MV-4-11 (cell line): ENCODE measurements around the gene SUGCT.
A peak's percentile ranks its signal among the peaks of the same experiment; 100 is the strongest.

Source experiments
- DNase-seq: peaks from one replicate; lab custom pipeline; 2025; lab: John Stamatoyannopoulos, UW

The SUGCT gene

DNA sequence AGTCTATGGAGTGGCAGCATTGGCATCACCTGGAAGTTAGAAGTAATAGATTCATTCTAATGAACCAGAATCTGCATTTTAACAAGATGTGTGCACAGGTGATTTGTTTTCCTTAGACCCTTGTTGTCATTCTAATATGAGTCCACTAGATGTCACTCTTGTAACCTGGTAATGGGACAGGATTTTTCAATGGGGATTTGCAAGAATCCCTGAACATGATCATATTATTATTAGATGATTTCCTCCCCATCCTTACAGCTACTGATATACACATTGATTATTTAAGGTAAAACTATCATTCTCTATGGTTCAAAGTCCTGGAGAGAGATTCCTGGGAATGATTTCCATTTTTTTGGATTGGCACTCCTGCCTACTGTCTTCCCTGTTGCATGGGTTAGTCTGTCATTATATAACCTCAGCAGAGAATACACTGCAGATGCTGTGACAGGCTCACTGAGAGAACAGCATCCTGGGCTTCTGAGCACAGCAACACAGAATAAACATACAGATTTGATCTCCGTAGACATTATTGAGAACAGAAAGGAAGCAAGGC, 194.9 kb downstream of the SUGCT start:
- DNase-seq: no peak

DNA sequence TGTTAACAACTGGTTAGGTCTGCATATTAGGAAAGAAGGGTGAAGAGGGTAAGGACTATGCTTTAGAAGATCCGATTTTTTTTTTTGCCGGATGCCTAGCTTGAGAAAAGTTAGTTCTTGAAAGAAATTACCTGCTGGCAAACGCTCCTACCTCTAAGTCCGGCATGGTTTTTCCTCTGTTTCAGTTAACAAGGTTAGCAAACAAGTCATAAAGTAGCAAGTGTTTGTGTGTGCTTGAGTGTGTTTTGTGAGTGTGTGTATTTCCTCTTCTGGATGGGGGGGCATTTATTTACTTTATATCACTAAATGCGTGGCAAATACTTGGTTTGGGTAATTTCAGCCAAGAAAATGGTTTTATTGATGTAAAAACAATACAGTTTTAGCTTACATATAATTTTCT, 195.6 kb downstream of the SUGCT start:
- DNase-seq: no peak

DNA sequence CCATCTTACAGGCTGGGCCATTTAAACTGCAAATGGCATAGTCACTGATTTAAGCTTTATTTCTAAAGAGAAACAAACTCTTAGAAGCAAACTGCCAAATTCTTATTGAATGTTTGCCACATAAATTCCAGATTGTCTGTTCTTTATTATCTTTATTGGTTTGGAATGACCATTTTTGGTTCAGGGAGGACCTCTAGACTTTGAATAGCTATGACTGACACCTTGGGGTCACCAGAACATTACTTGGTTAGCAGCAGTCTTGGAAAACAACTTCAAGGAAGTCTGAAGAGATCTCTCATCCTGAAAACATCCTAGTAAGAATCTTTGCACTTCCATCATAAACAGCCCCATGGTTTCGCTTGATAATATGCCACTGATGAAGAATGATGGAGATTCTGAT, 197.1 kb downstream of the SUGCT start:
- DNase-seq: no peak

DNA sequence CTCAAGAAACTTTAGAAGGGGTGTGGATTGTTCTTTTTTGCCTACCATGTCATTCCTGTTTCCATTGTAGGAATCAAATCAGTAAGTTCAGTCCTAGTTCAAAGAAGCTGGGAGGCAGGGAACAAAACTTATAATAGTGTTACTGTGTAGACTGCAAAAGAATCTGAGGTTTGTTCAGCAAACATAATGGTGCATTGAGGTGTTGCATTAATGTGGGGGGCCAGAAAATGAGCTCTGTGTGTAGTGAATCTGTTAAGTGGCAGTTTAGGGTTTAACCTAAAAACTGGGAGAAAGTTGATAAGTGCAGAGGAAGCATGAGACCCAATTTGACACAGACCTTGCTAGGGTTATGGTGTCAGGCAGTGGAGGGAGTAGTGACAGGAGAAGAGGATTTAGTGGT, 197.7 kb downstream of the SUGCT start:
- DNase-seq: no peak

DNA sequence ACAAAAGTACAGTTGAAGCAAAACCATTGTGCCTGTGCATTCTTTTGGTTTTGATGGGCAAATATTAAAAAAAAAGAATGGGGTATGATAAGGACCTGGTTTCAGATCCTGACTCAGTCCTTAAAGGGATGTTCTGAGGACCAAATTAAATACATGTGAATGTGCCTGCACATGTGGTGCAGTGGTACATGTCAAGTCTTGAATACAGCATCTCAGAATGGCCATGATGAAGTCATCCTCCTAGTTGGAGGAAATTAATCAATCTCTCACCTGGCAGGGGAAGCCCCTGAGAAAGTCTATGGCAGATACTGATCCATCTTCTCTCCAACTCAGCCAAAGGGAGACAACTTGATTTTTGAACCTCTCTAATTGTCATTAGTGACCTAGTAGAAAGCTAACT, 207.0 kb downstream of the SUGCT start:
- no peak for DNase-seq

DNA sequence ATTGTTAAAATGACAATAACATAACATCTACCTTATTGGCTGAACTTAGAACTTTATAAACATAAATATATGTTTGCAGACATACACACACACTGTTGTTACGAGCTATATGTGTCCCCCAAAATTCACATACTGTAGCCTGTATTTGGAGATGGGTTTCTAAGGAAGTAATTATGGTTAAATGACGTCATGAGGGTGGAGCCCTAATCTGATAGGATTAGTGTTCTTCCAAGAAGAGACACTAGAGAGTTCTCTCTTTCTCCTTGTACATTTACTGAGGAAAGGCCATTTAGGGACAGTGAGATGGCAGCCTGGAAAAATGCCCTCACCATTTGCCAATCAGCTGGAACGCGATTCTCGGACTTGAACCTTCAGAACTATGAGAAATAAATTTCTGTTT, 211.7 kb downstream of the SUGCT start:
- no peak for DNase-seq

DNA sequence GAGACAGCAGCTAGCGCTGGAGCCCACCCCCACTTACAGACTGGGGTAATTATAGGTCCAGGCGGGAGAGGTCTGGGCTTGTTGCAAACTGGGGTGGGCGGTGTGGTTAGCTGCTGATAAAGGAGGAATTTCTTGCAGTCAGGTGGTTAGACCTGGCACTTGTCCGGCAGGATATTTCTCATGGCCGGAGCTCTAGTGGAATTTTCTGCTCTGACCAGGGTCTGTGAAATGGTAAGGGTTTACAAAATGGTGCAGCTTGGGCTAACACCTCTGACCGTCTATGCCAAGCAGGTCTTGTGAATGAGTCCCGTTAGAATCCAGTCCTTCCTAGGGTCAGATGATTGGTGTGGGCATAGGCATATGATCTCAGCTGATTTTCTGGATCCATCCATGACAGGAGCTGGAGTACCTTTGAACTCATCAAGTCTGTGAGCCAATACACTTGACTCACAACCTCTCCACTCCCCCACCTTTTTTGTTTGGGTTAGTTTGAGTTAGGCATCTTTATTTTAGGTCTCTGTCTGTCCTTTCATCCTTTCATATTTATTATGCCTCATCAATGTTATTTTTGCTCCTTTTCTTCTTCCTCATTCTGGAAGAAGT, 213.4 kb downstream of the SUGCT start:
- DNase-seq: no peak

DNA sequence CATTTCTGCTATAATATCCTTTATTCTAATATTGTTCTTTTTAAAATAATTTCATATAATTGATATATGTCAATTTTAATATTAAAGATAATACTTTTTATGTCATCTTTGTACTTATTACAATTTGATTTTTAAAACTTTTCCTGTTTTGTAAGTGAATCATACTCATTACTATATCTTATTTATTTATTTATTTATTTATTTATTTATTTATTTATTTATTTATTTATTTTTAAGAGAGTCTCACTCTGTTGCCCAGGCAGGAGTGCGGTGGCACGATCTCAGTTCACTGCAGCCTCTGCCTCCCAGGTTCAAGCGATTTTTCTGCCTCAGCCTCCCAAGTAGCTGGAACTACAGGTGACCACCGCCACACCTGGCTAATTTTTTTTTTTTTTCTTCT, 215.3 kb downstream of the SUGCT start:
- no peak for DNase-seq

DNA sequence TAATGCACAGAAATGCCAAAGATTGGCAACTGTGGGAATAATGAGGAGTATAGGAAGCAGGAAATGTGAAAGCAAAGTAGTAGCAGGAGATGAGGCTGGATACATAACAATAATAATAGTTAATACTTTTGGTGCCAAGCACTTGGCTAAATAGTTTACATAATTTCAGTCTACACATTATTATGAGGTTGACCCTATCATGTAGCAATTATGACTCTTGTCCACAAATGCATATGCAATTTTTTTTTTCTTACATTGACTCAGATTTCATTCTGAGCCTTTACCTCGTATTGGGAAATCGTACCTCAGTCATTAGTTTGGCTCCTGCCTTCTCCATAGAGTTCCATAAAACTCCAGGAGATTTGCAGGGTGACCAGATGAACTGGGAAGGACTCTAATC, 219.9 kb downstream of the SUGCT start:
- no peak for DNase-seq

DNA sequence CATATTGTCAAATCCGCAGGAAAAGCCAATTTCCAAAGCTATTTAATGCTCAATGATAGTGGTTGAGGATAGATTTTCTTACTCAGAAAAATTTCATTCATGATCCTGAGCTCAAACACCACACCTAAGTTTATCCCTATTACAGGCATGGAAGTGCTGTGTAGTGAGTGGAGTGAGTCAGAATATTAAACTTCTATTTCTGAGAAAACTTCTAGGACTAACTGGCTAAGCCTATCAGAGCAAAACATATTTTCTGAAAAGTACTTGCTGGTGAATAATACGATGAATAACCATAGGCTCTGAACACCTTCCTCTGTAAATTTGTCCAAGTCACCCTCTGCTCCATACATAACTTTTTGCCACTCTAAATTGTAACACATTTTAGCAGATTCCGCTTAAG, 221.5 kb downstream of the SUGCT start:
- no peak for DNase-seq

DNA sequence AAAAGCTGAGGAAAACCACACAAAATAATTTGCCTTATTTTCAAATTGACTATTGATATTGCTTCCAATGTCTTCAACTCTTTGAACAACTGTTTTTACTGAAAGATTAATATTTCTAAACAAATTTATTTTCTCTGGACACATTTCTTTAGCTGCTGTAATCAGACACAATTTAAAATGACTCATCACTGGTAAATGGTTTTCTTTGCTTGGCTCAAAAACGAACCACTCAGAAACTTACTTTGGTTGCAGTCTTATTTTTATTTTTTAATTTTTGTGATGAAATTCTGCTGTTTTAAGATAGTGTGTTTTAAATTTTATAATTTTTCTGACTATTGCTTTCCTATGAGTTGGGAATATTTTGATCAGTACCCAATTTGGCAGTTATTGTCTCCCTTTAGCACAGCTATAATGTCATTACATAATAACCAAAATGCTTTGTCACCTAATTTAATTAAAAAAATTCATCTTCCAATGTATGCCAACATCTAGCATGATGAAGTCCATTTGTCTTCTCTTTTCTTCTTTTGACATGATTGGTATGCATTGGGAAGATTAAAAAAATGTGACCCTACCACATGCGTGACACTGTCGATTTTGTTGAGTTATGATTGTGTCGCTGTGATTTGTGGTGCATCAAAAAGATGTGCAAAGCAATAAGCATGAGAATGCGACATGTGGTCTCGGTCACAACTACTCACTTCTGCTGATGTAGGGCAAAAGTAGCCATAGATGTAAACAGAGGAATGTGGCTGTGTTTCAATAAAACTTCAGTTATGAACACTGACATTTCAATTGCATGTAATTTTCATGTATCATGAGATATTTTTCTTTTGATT, 222.3 kb downstream of the SUGCT start:
- no peak for DNase-seq

DNA sequence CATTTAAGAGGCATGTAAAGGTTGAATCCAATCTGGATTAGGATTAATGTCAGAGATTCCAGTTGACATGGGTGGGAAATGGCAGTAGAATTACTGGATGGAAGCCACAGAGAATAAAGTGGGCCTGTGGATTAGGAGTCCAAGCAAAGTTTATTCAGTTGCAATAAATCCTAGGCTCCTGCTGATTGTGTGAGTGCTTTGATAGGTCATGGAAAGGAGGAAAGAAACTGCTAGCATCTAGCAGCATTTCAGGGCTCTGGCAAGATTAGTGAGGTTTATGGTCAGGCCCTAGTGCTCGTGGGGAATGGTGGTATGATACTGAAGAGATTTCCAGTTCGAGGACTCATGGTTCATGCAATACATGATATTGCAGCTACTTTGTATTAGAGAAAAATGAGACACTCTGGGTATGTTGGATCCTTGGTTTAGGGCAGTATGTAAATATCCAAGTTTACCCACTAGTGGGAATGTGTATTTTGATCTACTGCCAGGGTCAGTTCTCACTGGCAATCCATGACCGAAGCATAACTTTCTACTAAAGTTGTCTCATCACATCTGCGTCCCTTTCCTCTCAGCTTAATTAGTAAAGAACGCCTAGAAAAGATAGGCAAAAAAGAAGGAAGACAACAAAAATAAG, 235.0 kb downstream of the SUGCT start:
- DNase-seq: no peak

DNA sequence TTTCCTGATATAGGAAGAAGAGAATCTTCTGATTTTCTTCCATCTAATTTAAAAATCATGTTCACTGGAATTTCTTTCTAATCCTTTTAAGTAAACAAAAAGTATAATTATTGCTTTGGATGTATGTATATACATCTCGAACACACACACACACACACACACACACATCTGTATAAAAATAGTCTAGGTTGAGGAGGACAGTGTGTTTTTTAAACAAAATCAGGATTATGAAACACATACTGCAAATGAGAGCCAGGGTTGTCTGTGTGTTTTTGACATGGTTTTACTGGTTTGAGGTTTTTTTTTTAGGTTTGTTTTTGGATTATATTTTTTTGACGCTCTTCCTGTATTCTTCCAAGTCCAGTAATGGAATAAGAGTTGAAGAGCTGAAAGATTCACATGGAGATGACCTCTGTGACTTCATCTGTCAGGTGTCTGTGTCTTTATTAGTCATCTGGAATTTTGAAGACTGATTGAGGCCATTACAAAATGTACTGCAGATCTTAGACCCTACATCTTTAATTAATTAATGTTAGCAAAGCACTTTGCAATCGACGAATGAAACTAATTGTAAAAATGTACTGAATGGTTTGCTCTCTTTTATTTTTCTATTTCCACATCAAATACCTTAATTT, 237.1 kb downstream of the SUGCT start:
- DNase-seq: no peak

DNA sequence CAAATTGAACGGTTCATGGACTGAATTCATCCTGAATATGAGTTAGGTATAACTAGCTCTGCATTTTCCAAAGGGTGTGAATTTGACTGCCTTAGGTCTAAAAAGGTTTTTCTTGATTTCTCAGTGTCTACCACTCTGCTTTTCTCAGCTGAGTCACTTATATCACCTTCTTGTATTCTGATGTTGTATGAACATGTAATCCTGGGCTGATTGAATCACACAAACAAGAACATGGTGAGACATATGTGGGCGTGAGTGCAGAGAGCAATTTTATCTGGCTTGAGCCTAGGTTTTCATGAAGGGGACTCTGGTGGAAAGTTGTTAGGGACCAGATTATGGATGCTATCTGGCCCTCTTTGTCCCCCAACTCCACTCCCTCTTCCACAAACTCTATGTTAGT, 239.8 kb downstream of the SUGCT start:
- no peak for DNase-seq

DNA sequence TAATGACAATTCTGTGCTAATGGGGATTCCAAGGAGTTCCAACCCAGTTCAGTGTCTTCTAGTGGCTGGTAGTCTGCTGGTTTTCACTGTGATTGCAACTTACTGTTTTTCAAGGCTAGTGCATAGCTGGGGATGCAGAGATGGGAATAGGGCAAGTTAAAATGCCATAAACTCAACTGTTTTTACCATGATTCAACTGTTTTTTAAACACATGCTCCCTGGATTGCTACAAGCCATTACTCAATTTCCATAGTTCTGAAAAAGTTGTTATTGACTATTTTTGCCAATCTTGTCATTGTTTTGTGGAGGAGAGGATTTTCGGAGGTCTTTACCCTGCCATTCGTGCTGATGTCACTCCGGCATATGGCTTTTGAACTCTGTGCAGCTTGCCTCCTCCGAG, 245.3 kb downstream of the SUGCT start:
- no peak for DNase-seq

DNA sequence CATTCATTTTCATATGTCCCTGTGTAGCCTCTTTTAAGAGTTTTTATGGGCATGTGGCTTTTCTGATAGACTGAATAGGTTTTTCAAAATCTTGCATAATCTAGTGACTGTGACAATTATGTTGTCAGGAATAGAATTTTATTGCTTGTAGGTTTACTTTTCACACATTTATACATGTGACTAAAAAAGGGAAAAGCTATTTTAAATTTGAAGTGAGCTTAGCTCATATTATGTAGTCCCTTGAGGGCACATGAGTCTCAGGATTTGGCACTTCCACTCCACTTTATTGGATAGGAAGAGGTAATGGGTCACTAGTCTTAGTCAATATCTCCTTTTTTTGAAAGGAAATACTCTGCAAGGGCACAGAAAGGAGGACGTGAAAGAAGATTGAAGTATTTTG, 247.3 kb downstream of the SUGCT start:
- DNase-seq: no peak

DNA sequence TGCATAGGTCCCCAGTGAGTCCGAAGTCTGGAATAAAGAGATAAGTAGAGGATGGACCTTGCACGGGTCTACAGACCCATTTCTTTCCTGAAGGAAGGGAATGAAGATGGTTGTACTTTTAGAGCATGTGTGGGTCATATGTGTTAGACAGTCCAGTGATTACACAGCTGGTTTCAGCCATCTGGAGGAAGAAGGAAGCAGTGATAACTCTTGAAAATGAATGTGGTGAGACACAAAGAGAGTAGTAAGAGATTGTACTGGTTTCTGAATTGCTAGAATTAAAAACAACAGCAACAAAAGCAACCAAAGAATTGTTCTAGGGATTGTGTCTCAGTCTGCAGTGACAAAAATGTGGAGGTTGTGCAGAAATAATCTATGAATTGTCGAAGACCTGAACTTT, 258.9 kb downstream of the SUGCT start:
- DNase-seq: peak; percentile 4

DNA sequence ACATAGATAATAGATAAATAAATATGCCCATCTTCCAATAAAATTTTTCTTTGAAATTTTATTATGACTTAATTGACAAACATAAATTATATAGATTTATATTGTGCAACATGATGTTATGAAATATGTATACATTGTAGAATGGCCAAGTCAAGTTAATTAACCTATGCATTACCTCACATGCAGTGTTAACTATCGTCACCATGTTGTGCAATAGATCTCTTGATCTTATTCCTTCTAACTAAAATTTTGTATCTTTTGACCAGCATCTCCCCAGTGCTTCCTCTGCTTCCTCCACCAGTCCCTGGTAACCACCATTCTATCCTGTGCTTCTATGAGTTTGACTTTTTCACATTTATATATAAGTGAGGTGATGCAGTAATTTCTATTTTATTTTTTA, 259.6 kb downstream of the SUGCT start:
- no peak for DNase-seq

DNA sequence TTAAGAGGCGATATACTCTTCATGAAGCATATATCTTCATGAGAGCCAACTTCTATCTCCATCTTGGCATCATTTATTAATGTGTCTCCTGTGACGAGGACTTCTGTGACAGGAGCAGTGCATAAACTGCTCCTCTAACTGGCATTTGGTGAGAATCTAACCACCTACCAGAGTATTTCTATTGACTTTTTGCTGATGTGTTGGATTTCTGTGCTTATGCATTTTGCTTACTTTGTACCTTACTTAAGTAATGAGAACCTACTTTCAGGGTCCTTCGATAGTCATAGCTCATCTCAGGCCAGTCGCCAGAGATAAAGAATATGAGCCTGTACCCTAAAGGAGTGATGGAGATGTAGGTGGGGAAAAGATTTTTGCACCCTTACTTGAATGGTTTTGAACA, 265.7 kb downstream of the SUGCT start:
- no peak for DNase-seq

DNA sequence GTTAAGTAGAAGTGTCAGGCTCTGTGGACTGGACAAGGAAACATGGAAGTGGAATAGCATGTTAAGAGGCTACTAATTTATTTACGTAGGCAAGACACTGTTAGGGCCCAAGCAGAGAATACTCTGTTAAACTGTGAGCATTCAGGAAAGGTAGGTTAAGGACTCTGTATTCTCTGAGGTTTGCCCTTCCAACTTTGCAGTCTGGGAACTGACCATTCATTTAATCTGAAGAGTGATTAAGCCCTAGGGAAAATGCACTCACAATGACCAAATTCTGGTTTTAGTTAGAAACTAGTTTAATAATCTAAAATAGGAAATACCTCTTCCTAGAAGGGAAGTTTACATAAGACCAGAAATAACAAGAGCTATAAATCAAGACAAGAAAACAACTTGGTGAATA, 266.6 kb downstream of the SUGCT start:
- DNase-seq: peak; percentile 3

DNA sequence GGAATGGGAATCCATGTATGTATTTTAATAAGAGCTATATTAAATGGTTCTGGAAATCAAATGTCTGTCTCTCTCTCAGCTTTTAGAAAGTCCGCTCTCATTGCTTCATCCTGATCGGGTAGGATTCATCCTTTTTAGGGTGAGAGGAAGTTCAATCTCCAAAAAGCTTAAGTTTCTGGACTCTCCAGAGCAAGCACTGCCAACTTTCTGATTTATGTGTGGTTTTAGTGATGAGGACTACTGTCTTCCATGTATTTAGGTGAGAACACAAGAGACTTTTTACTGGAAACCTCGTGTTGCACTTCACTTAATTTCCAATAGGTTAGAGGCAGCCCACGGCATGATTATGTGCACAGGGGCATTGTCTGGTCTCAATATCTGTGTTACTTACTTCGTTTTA, 267.9 kb downstream of the SUGCT start:
- peak; percentile 58 for DNase-seq

DNA sequence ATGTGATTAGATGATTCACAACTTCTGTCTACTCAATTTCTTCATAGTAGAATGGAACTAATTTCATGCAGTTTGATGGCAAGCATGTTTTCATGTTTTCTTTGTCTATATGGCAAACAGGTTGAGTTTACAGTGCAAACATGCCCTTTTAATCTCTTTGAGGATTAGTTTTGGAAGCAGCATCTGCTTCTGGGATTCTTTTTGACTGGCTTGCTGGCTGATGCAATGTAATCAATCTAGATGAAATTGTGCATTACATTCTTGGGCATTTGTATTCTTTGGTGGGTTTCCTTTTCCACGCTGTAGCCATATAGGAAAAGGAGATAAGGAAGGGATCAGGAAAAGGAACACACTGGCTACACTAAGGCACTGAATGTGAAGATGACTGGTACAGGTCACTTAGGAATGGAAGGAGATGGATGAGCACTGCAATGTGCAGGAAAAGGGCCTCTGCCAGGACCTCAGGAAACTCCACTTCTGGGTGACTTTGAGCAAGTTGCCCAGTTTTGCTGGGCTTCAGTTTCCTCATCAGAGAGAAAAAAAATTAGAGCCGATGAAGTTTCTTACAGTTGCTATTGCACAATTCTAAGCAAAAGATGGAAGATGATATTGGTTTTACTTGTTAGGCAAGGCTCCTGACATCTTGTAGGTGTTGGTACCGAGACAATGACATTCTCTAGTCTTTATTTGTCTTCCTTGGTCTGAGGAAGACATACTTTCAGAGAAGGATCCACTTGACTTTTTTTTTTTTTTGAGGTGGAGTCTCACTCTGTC, 269.1 kb downstream of the SUGCT start:
- DNase-seq: peak; percentile 43
